VCaP (cell line): Measurements from ENCODE around the gene NPDC1.
"Not testable (repeated sequence)": the region's sequence is repeated elsewhere in the genome, so short reads cannot be mapped to it uniquely, and the experiment has no call there.

Experiments used
- H3K27ac ChIP-seq: fragments of 450-650 bp; 2 replicates; pipeline ENCODE4 v1.5.1; 2017
- TF ChIP-seq, protein P1 (sequence below): fragments of 450-650 bp; conservative IDR thresholded peaks from 2 replicates; pipeline ENCODE4 v1.5.1; 2017; ENCODE audit warnings: mild to moderate bottlenecking, moderate library complexity

The NPDC1 gene

DNA sequence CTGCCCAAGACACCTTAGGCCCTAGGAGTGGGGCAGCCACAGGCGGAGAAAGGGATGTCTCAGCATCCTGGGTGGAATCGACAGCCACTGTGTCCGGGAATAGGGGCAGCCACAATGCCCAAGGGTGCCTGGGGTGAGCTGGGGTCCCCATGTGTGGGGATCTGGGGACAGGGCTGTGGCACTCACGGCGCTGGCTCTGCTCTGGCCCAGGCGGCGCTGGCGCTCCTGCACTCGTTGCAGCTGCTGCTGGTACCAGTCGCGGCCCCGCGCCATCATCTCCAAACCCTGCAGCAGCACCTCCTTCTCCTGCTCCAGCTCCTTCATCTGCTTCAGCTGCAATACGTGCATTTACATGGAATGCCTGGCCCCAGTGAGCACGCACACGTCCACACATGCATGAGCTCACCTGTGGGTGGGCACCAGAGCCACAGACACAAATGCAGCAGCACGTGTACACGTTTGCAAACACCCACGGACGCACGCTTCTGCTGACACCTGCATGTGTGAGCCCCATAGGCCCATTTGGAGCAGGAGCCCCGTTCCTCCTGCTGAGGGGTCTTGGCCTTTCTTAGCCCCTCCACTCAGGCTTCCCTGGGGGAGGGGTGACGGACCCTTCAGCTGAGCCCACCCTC, 19.5 kb upstream of the NPDC1 start:
- TF ChIP-seq, protein P1, sequence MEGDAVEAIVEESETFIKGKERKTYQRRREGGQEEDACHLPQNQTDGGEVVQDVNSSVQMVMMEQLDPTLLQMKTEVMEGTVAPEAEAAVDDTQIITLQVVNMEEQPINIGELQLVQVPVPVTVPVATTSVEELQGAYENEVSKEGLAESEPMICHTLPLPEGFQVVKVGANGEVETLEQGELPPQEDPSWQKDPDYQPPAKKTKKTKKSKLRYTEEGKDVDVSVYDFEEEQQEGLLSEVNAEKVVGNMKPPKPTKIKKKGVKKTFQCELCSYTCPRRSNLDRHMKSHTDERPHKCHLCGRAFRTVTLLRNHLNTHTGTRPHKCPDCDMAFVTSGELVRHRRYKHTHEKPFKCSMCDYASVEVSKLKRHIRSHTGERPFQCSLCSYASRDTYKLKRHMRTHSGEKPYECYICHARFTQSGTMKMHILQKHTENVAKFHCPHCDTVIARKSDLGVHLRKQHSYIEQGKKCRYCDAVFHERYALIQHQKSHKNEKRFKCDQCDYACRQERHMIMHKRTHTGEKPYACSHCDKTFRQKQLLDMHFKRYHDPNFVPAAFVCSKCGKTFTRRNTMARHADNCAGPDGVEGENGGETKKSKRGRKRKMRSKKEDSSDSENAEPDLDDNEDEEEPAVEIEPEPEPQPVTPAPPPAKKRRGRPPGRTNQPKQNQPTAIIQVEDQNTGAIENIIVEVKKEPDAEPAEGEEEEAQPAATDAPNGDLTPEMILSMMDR, result no peak
- H3K27ac ChIP-seq, result peak overlapping the region; percentile 96; the same call in 1 of the 2 replicates

DNA sequence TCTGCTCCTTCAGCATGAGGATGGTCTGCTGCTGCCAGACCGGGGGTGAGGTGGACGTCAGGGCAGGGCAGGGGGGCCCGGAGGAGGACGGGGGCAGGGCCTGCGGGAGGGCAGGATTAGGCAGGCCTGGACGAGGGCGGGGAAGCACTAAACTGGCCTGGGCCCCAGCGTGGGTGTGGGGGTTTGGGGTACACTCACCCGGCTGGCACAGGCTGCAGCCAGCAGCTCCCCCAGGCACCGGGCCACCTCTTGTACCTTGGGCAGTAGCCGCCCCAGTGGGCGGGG, 18.8 kb upstream of the NPDC1 start:
- TF ChIP-seq, protein P1, result no peak
- H3K27ac ChIP-seq, result no peak overlapping the region

DNA sequence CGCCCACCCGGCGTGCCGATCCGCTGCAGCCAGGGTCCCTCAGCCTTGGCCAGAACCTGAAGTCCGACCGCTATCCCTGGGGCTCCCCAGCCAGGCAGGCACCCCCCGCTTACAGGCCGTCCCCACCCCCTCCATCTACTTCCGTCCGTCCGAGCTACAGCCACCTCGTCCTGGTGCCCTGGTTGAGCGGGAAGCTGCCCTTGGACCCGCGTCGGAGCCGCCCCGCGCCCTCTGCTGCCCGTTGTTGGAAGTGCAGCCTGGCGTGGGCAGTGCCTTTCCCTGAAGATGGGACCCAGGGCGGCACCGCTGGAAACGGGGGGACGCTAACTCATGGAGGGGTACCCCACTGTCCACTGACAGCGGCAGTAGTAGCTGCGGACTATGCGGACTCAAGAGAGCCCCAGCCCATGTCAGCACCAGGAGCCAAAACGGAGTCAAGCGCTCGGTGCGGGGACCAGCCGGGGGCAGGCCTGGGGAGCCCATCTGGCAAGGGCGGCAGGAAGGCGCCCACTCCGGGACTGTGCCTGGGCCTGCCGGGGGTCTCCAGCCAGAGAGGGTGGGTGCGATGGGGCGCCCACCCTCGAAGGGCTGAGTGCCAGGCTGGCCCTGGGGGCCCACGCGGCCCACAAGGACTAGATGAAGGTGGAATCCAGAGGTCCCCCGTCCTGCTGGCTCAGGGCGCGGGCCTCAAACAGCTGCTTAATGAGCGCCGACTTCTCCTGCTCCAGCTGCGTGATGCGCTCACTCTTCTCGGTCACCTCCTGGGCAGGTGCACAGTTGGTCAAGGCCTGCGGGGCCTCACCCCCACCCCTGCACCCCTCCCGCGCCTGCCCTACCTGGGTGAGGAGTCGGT, 18.3 kb upstream of the NPDC1 start:
- peak overlapping the region; percentile 14; the same call in 1 of the 2 replicates for H3K27ac ChIP-seq
- TF ChIP-seq, protein P1, result peak; percentile 98

DNA sequence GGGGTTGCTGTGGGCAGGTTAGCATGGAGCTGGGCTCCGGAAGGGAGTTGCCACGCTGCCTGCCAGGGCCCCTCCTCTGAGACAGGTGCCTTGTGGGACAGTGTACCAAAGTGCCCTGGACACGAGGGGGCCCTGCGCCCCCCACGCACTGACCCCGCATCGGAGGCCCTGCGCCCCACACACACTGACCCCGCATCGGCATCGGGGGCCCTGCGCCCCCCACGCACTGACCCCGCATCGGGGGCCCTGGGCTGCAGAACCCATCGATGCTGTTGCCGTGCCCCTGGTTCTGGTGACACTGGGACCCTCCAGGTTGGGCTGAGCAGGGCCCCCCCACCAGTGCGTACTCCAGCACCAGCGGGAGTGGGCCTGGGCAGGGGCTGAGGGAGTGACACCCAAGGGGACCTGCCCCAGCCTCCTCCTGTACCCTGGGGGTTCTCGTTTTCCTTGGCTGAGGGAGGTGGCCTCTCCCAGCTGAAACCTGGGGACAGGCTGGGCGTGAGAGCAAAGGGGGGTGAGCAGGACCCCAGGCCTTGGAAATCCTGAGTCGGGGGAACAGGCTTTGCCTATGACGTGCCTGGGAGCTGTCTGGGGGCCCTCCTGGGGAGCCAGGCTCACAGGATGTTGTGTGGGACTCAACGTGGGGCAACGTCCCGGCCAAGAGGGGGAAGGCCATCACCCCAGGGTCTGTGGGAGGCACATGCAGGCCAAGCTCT, 17.5 kb upstream of the NPDC1 start:
- TF ChIP-seq, protein P1, result no peak
- H3K27ac ChIP-seq, result peak overlapping the region; percentile 14; the same call in 1 of the 2 replicates

DNA sequence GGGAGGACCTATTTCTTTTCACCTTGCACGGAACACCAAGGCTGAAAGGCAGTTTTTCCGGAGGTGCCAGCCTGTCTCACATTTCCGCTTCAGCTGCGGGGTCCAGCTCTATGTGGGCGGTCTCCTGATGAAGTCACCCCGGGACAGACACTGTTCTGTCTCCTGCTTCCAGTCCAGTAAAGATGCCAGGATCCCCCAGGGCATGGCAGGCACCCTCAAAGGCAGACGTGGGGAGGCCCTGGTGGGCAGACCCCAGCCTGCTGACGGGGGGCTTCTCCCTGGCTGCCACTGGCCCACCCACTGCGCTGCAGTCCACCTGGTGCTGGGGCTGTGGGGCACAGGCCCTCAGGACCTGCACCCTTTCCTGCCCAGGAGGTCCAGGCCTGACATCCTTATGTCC, 16.8 kb upstream of the NPDC1 start:
- not testable (repeated sequence) for H3K27ac ChIP-seq

DNA sequence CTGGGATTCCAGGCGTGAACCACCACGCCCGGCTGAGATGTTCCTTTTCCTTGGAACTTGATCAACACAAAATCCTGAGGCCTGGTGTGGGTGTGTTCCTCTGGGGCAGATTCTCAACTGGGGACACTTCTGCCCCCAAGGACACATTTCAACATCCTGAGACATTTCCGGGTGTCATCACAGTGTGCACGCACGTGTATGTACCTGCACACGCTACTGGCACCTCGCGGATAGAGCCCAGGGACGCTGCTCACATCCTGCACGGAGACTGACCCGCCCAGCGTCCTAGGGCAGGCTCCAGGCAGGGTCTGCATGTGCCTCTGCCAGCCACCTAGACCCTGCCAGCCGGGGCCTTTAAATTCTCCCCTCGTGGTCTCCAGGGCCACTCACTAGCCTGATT, 16.4 kb upstream of the NPDC1 start:
- no peak overlapping the region for H3K27ac ChIP-seq
- TF ChIP-seq, protein P1, result no peak

DNA sequence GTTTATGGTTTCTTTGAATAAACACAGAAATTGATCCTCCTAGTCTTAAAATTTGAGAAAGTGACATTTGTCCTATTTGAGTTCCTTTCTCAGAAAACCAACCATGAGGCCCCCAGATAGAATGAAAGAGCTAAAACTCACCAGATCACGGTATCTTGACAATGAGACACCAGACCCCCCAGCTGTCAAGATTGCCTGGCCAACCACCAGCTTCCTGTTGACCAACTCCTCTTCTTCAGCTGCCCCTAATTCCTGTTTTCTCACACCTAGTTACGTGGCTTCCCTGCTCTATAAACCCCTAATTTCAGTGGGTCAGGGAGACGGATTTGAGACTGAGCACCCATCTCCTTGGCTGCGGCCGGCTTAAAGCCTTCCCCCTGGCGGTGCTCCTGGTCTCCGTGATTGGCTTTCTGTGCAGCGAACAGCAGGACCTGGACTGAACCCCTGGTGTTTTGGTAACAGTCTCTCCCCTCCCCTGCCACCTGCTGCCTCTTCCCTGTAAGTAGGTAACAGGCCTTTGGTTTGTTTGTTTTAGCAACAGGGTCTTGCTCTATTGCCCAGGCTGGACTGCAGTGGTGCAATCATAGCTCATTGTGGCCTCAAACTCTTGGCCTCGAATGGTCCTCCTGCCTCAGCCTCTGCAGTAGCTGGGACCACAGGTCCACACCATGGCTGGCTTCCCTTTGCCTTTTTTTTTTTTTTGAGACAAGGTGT, 12.7 kb upstream of the NPDC1 start:
- peak overlapping the region; percentile 77; the same call in 1 of the 2 replicates for H3K27ac ChIP-seq
- TF ChIP-seq, protein P1, result no peak
